Measurements from ENCODE around the gene YWHAG.

GRCh38 chr7:76381814-76382213 is 23.0 kb upstream of the YWHAG start:
- TF ChIP-seq ZNF274 (IDR thresholded peaks at IDR 0.05; ENCODE audit: low read depth, low read length) (no peak), SUZ12 (IDR thresholded peaks at IDR 0.05; ENCODE audit: extremely low read depth, insufficient read depth, insufficient read length) (no peak)
